Measurements from ENCODE around the gene NAB1.

The NAB1 gene

DNA sequence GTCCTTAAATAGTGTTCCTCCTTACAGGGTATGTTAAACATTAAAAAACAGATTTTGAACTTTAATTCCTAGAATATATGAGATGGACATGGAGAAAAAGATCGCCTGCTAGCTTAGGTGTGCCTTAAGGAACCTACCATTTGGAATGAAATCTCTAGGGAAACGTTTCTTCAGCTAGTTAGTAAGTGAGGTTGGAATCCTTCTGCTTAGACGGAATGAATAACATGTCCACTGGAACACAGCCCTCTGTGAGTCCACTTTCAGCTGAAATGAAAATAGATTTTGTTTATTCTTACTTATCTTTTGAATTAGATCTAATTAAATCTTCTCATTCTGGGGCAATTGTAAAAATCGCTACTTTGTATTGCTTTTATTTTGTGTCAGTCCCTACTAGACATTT is 28.4 kb downstream of the NAB1 start:
- no peak for TF ChIP-seq CTCF (IDR thresholded peaks at IDR 0.05)

GRCh38 chr2:190678444-190679162 is 29.7 kb downstream of the NAB1 start:
- no peak overlapping the region for H3K4me3 ChIP-seq (ENCODE audit: low read depth in 1 of 2, low read length in 1 of 2)
- H3K9me3 ChIP-seq = no peaks in the 10 kb centered on the region
- H3K27ac ChIP-seq = peak overlapping the region; percentile 10
- peaks cover 32% of the 10 kb centered on the region for H3K36me3 ChIP-seq
- no peak for TF ChIP-seq CTCF (IDR thresholded peaks at IDR 0.05)
- H3K27me3 ChIP-seq = no peaks in the 10 kb centered on the region
- peaks cover 0 to 4% of the 10 kb centered on the region in 2 experiments for H3K4me1 ChIP-seq (ENCODE audit: control insufficient read depth in 1 of 2, insufficient read depth in 1 of 2, low read depth in 1 of 2, low read length in 1 of 2)

More for the DNA sequence above, 28.4 kb downstream of the NAB1 start:
- Histone ChIP-seq H3K27ac (no peak overlapping the region), H3K4me3 (ENCODE audit: low read depth in 1 of 2, low read length in 1 of 2) (no peak overlapping the region), H3K27me3 (no peaks in the 10 kb centered on the region), H3K9me3 (no peaks in the 10 kb centered on the region), H3K4me1 (ENCODE audit: control insufficient read depth in 1 of 2, insufficient read depth in 1 of 2, low read depth in 1 of 2, low read length in 1 of 2) (peaks cover 0 to 4% of the 10 kb centered on the region in 2 experiments), H3K36me3 (peaks cover 41% of the 10 kb centered on the region)

DNA sequence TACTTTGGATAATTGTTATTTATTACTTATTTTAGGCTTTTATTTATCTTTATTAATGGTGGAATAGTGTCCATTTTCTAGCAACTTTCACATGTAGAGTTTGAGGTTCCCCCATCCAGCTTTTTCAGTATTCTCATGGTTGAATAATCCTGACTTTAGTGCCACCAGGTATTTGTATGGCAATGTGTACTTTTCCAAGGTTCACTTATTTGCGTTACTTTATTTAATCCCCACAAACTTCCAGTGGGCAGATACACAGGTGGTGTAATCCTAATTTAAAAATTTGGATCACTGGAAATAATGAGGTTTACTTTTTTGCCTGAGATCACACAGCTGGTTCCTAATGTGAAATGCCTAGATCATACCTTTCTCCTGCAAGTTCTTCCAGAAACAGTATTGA is 30.5 kb downstream of the NAB1 start:
- H3K27ac ChIP-seq = peak overlapping the region; percentile 30
- H3K4me1 ChIP-seq (ENCODE audit: control insufficient read depth in 1 of 2, insufficient read depth in 1 of 2, low read depth in 1 of 2, low read length in 1 of 2) = peaks cover 0 to 4% of the 10 kb centered on the region in 2 experiments
- TF ChIP-seq CTCF (IDR thresholded peaks at IDR 0.05) = no peak
- H3K36me3 ChIP-seq = peaks cover 29% of the 10 kb centered on the region
- H3K4me3 ChIP-seq (ENCODE audit: low read depth in 1 of 2, low read length in 1 of 2) = no peak overlapping the region
- no peaks in the 10 kb centered on the region for H3K9me3 ChIP-seq
- no peaks in the 10 kb centered on the region for H3K27me3 ChIP-seq

DNA sequence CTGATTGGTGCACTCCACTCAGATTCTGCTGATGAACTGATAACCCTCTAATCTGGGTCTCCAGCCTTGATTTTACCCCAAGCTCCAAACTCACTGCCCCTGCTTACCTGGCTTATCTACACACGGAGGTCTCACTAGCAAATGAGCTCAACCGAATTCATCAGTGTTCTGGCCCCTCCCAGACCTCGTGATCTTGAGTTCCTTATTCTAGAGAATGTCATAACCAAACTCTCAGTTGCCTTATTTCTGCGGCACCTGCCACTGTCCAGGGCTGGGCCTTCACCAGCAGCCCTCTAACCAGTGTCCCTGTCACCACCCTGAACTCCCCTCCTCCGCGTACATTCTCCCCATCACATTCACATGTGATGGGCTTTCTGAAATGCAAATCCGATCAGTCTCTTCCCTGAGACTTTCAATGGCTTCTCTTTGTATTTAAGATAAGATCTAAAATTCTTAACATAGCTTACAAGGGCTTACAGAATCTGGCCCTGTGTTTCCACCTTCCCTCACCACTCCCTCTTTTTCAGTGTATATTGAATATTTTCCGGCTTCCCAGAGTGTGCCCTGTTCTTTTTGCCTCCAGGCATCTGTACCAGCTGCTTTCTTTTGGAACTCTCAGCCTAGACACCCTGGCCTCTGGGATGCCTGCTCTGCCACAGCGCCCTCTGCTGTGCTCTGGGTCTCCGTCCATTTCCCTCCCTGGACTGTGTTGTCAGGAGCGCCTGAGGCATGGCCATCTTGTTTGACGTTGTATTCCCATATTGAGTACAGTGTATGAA is 31.1 kb downstream of the NAB1 start:
- H3K9me3 ChIP-seq = no peaks in the 10 kb centered on the region
- peak; percentile 49 for TF ChIP-seq CTCF (IDR thresholded peaks at IDR 0.05)
- peaks cover 28% of the 10 kb centered on the region for H3K36me3 ChIP-seq
- peak overlapping the region; percentile 30 for H3K27ac ChIP-seq
- H3K27me3 ChIP-seq = no peaks in the 10 kb centered on the region
- H3K4me1 ChIP-seq (ENCODE audit: control insufficient read depth in 1 of 2, insufficient read depth in 1 of 2, low read depth in 1 of 2, low read length in 1 of 2) = peaks cover 0 to 4% of the 10 kb centered on the region in 2 experiments
- H3K4me3 ChIP-seq (ENCODE audit: low read depth in 1 of 2, low read length in 1 of 2) = no peak overlapping the region

GRCh38 chr2:190682168-190682567 is 33.3 kb downstream of the NAB1 start:
- TF ChIP-seq CTCF (IDR thresholded peaks at IDR 0.05) = no peak
- H3K4me3 ChIP-seq (ENCODE audit: low read depth in 1 of 2, low read length in 1 of 2) = no peak overlapping the region
- H3K27ac ChIP-seq = no peak overlapping the region
- H3K27me3 ChIP-seq = no peaks in the 10 kb centered on the region
- H3K4me1 ChIP-seq (ENCODE audit: control insufficient read depth in 1 of 2, insufficient read depth in 1 of 2, low read depth in 1 of 2, low read length in 1 of 2) = peaks cover 0 to 4% of the 10 kb centered on the region in 2 experiments
- no peaks in the 10 kb centered on the region for H3K9me3 ChIP-seq
- peaks cover 37% of the 10 kb centered on the region for H3K36me3 ChIP-seq
